DOHH2 (cell line): ENCODE measurements around the gene ACBD7.

Source experiments
- EZH2phosphoT487 ChIP-seq: fragments of 200-600 bp; sonication (generic); IDR thresholded peaks from 2 replicates; pipeline ENCODE4 v1.6.1; 2017; ENCODE audit warnings: borderline replicate concordance, mild to moderate bottlenecking, antibody characterized with exemption, low read length, moderate library complexity, mixed read lengths
- TF ChIP-seq, protein P1 (sequence below): fragments of 200-600 bp; sonication (generic); IDR thresholded peaks from one replicate; pipeline ENCODE4 v1.5.1; 2014; ENCODE audit warnings: antibody characterized with exemption, mild to moderate bottlenecking, low read depth, low read length; ENCODE audit not compliant: poor library complexity, severe bottlenecking

DNA sequence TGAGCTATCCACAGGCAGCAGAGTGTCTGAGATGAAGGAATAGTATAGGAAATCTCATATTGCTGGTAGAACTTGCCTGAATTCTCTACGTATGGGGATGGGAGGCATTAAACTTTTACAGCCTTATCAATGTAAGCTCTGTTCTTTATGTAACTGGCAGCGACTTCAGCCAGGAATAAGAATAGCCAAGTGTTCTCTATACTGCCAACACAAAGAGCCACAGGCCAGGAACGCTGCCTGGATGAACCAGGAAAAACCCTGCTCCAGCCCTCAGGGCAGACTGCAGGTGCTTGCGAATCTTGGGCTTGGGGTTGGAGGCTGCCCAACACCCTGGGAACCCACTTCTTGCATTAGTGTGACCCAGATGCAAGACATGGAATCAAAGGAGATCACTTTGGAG is 50.9 kb downstream of the ACBD7 start:
- TF ChIP-seq, protein P1, sequence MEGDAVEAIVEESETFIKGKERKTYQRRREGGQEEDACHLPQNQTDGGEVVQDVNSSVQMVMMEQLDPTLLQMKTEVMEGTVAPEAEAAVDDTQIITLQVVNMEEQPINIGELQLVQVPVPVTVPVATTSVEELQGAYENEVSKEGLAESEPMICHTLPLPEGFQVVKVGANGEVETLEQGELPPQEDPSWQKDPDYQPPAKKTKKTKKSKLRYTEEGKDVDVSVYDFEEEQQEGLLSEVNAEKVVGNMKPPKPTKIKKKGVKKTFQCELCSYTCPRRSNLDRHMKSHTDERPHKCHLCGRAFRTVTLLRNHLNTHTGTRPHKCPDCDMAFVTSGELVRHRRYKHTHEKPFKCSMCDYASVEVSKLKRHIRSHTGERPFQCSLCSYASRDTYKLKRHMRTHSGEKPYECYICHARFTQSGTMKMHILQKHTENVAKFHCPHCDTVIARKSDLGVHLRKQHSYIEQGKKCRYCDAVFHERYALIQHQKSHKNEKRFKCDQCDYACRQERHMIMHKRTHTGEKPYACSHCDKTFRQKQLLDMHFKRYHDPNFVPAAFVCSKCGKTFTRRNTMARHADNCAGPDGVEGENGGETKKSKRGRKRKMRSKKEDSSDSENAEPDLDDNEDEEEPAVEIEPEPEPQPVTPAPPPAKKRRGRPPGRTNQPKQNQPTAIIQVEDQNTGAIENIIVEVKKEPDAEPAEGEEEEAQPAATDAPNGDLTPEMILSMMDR = no peak
- no peak for TF ChIP-seq EZH2phosphoT487
